TTC549 (cell line): ENCODE data around the gene ECM1.

ENCODE experiments used
- FAIRE-seq: peaks from 2 replicates; lab custom pipeline; 2012; peaks lifted over from hg19 to GRCh38; lab: Jason Lieb, UNC

The ECM1 gene

GRCh38 chr1:150558761-150559655, 51.1 kb downstream of the ECM1 start:
- no peak for FAIRE-seq

- no peak for FAIRE-seq
Observed at GRCh38 chr1:150559656-150560010, 51.7 kb downstream of the ECM1 start.

GRCh38 chr1:150560011-150560438, 52.1 kb downstream of the ECM1 start:
- FAIRE-seq, result no peak

- no peak for FAIRE-seq
Observed at GRCh38 chr1:150560576-150561253, 52.8 kb downstream of the ECM1 start.

GRCh38 chr1:150561254-150561973, 53.5 kb downstream of the ECM1 start:
- FAIRE-seq, result peak; percentile 98

- peak; percentile 88 for FAIRE-seq
Observed at GRCh38 chr1:150561974-150562445, 54.1 kb downstream of the ECM1 start.

- FAIRE-seq, result no peak
Observed at GRCh38 chr1:150562446-150563339, 54.8 kb downstream of the ECM1 start.
